Activated CD8-positive, alpha-beta memory T cell treated with anti-CD3 and anti-CD28 coated beads, Interleukin-2, amount 50 U/mL, for 1 hour (primary cell): ENCODE results near the gene LARP6.
"Not testable (repeated sequence)": the region's sequence is repeated elsewhere in the genome, so short reads cannot be mapped to it uniquely, and the experiment has no call there.

Source experiments
- DNase-seq: peaks from one replicate; pipeline ENCODE4 v3.0.0-alpha.2; 2020; ENCODE audit errors: extremely low read depth

Gene LARP6

GRCh38 chr15:70858614-70859321, 4.8 kb upstream of the LARP6 start:
- not testable (repeated sequence) for DNase-seq

GRCh38 chr15:70857562-70858285, 3.8 kb upstream of the LARP6 start:
- no peak for DNase-seq

DNA sequence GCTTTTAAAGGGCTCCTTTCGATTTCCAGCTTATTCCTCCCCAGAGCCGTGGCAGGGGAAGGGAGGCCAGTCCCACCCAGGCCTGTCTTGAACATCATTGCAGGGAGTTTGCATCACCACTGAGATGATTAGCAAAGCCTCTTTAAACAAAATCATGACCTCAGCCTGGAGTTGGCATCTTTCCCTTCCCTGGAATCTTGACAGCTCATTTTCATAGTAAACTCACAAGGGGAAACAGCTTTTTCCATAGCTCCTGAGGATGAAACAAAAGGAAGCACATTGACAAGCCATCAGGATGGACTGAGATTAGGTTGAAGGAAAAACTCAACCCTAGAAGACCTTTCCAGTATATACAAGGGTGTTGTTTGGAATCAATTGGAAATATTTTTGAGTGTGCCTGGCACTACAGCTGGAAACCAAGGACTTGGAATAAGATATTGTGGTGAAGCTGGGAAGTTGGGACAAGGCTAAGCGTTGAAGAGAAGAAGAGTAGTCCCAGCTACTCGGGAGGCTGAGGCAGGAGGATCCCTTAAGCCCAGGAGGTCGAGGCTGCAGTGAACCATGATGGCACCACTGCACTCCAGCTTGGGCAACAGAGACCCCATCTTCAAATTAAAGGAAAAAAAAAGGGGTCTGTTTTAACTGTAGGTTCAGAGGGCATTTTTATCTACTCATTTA, 3.1 kb upstream of the LARP6 start:
- DNase-seq, result no peak

GRCh38 chr15:70856177-70856883, 2.4 kb upstream of the LARP6 start:
- no peak for DNase-seq

DNA sequence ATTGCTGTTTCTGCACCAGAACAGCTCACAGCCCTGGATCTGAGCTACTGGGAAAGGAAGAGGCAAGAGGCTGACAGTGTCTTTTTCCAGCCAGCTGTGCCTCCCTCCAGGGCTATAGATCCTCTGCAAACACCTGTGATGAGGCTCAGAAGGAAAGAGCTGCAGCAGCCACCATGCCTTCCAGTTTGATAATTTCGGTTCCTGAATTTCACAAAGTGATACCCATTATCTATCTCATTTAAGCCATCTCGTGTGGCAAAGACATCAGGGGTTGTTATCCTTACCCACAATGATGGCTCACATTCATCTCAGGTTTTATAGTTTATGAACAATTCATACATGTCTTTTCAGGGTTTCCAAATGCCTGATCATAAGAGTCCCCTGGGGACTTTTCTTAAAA, 1.8 kb upstream of the LARP6 start:
- no peak for DNase-seq

- DNase-seq, result no peak
Observed at GRCh38 chr15:70854666-70854976, 664 bp upstream of the LARP6 start.

DNA sequence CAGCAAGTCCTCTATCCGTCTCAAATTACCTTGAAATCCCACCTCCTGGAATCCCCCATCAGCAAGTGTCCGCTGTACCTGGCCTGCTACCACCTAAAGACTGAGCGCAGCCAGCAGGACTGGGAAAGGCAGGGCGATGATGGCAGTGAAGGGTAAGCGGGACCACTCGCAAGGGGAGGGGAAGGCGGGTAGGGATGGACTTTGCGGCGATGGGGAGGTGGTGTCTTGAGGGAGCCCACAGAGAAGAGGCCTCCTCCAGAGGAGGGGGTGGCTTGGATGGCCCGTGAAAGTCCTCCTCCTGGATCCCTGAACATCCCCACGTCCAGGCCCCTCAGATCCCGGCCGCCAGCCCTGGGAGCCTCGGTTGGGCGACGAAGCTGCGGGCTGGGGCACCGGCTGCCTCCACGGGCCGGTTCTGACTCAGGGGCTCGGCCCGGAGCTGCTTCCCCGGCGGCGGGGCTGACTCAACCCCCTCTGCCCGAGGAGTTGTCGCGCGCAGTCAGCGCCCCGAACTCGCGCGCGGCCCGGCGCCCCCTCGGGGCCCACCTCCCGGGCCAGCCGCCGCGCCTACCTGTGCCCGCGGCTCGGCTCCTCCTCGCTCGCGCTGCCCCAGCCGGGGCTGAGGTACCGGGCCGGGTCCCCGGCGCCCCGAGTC, 512 bp downstream of the LARP6 start:
- no peak for DNase-seq

GRCh38 chr15:70852501-70853317, 1.2 kb downstream of the LARP6 start:
- DNase-seq, result no peak

GRCh38 chr15:70851889-70852288, 2.1 kb downstream of the LARP6 start:
- DNase-seq, result no peak

DNA sequence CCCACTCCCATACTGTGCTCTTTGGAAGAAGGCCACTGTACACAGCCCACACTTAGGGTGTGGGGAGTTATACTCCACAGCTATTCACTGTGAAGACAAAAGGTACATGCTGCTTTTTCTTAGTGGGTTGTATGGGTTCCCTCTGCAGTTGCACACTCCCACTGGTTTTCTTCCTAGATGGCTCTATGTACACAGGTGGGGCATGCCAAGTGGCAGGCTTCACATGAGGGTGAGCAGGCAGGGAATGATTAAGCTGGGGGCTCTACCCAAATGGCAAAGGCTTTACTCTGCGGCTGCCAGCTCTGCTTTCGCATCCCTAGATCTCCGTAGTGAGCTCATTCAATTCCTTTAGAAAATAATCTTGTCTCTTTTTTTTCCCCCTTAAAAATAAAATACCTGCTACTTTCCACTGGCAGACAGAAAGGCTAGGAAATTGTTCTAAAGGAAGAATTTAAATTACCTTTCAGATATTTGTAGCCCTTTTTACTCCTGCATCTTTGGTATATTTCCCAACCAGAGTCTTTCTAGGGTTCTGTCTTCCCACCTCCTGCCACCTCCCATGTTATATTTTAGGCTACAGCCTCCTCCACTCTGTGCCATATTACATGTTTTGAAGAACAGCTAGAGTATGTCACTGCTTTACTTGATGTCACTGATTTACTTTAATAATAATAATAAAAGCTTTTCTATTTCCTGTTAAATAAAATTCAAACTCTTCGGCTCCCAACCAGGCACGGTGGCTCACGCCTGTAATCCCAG, 8.2 kb downstream of the LARP6 start:
- DNase-seq, result no peak

DNA sequence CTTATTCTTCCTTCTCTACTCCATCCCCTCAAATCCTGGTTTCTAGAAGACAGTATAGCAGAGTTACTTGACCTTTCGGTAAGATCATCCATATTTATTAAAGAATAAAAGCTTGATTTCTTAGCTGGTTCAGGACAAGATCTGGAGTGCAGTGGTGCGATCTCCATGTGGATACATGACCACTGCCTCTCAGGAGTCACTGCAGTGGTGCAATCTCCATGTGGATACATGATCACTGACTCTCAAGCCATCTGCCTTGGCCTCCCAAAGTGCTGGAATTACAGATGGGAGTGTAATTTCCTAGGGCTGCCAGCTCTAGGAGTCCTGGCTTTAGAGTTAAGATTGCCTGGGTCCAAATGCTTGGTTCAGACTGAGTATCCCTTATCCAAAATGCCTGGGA, 16.5 kb downstream of the LARP6 start:
- DNase-seq, result no peak

GRCh38 chr15:70835841-70836240, 18.1 kb downstream of the LARP6 start:
- DNase-seq, result no peak

DNA sequence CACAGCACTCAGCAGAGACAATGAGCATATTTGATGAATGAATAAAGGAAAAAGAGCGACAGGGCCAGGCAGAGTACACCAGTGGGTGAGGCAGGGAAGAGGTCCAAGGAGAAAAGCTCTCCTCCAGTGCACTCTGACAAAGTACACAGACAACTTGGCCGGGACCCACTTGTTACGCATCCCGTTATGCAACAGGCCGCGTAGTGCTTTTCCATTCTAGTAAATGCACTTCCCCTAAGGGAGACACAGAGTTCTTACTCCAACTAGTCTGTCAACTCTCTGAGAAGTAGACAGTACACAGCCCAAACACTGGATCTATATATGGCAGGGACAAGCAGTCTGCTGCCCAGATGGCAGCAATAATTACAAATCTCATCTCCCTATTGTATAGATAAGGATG, 18.5 kb downstream of the LARP6 start:
- no peak for DNase-seq

DNA sequence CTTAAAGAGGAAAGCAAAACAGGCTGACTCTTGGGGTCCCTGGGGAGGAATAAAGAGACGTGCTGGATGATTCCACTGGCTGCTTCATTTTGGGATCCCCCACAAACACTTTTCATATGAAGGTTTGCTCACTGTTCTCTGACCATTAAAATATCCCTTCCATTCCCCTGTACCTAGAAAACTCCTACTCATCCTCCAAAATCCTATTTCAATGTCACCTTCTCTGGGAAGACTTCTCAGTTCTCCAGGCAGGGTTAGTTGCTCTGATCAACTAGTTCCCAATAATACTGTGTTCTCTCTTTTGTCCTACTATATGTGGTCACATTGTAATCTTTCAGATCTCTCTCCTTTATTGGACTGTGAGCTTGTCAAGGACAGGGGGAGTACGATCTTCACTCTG, 19.0 kb downstream of the LARP6 start:
- DNase-seq, result no peak

GRCh38 chr15:70833861-70834765, 19.8 kb downstream of the LARP6 start:
- no peak for DNase-seq

- no peak for DNase-seq
Observed at GRCh38 chr15:70833422-70833821, 20.5 kb downstream of the LARP6 start.

DNA sequence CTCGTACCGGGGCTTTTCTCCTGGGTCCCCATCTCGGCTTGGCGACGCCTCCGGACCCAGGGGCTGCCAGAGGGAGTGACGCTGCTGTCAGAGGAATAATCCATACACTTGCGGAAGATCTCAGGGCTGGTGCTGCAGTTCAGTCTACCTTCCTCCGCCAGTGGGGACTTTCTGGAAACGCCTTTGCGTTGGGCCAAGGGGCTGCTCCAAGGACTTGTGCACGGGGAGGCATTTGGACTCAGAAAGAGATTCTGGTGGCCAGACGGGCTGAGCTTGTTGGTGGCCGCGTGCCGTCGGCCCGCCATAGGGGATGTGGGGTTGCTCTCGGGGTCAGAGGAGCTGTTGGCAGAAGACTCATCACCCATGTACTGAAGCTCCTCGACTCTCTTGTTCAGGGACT, 21.8 kb downstream of the LARP6 start:
- DNase-seq, result no peak

GRCh38 chr15:70831094-70831911, 22.7 kb downstream of the LARP6 start:
- no peak for DNase-seq
